GM12872 (cell line): ENCODE data around the gene ZC3H18.

Source experiments
- TF ChIP-seq, protein P1 (sequence below): IDR thresholded peaks from 3 replicates; pipeline ENCODE4 v1.5.1; 2011; ENCODE audit warnings: low read depth, mild to moderate bottlenecking, low read length, moderate library complexity; ENCODE audit not compliant: insufficient read depth

ZC3H18 gene

GRCh38 chr16:88568710-88569613 lies 1.2 kb upstream of the ZC3H18 start:
- TF ChIP-seq, protein P1, sequence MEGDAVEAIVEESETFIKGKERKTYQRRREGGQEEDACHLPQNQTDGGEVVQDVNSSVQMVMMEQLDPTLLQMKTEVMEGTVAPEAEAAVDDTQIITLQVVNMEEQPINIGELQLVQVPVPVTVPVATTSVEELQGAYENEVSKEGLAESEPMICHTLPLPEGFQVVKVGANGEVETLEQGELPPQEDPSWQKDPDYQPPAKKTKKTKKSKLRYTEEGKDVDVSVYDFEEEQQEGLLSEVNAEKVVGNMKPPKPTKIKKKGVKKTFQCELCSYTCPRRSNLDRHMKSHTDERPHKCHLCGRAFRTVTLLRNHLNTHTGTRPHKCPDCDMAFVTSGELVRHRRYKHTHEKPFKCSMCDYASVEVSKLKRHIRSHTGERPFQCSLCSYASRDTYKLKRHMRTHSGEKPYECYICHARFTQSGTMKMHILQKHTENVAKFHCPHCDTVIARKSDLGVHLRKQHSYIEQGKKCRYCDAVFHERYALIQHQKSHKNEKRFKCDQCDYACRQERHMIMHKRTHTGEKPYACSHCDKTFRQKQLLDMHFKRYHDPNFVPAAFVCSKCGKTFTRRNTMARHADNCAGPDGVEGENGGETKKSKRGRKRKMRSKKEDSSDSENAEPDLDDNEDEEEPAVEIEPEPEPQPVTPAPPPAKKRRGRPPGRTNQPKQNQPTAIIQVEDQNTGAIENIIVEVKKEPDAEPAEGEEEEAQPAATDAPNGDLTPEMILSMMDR: no peak

DNA sequence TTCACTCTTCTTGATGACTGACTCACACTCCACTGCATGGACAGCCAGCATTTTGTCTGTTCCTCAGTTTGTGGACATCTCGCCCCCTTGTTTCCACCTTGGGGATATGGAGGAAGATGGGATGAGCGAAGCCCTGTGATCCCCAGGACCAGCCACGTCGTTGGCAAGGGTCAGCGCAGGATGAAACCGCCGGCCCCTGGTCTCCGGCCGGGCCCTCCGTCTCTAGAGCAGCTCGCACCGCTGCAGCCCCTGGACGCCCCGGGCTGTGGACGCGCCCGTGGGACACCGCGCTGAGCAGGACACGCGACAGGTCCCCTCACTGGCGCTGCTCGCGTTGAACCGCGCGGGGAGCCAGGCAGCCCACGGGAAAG lies 604 bp upstream of the ZC3H18 start:
- TF ChIP-seq, protein P1: no peak

- TF ChIP-seq, protein P1: no peak
Observed at GRCh38 chr16:88570691-88571092, 489 bp downstream of the ZC3H18 start.

- TF ChIP-seq, protein P1: no peak
Observed at GRCh38 chr16:88575251-88575650, 5.0 kb downstream of the ZC3H18 start.

DNA sequence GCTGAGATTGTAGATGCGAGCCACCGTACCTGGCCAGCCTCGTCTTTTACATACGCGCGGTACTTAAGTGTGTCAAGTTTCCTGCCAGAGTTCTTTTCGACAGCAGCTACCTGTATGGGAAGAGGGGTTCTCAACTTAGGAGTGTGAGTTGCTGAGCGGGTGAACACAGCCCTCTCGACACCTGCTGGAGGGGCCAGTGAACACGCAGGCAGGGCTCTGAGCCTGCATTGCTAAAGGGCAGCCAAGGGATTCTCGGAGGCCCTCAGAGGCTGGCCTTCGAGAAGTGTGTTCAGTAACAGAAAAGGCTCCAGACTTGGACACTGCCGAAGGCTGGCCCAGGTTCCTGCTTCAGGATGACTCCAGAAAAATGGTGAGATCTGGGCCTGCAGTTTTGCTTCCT lies 6.1 kb downstream of the ZC3H18 start:
- TF ChIP-seq, protein P1: no peak

DNA sequence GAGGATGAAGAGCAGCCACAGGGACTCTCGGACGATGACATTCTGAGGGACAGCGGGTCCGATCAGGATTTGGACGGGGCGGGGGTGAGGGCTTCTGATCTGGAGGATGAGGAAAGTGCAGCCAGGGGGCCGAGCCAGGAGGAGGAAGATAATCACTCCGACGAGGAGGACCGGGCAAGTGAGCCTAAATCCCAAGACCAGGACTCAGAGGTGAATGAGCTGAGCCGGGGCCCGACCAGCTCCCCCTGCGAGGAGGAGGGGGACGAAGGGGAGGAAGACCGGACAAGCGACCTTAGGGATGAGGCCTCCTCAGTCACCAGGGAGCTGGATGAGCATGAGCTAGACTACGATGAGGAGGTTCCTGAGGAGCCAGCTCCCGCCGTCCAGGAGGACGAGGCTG lies 7.0 kb downstream of the ZC3H18 start:
- TF ChIP-seq, protein P1: no peak

DNA sequence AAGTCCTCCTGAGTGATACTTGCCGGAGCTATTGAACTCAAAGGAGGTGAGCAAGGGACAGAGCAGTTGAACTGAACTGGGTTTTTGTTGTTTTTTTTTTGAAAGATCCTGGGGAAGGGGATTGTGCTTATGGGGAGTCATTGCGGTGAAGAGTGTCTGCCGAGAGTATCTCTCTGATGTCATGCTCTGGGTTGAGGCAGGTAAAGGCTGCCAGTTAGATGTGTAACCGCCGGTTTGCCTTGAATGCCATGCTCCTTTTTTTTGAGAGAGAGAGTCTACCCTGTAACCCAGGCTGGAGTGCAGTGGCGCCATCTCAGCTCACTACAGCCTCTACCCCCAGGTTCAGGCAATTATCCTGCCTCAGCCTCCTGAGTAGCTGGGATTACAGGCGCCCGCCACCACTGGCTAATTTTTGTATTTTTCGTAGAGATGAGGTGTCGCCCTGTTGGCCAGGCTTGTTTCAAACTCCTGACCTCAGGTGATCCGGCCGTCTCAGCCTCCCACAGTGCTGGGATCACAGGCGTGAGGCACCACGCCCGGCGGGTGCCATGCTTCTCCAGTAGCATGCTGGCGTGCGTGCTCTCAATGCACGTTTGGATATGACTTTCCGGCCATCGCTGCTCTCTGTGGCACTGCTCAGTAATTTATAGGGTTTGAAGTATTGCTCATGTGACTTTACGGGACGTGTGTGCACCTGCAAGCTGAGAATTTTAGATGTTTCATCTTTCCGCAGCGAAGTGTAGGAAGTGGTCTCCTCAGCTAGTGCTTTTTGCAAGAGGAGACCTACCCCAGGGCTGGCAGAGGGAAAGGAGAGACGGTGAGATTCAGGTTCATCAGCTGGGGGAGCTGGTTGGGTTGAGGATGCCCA lies 8.5 kb downstream of the ZC3H18 start:
- TF ChIP-seq, protein P1: no peak
